Measurements from ENCODE around the gene BRPF3. TPM values are rescaled to one million over a fixed set of nuclear protein-coding genes. Genes with fewer than 3 reads are reported as not detected.

The BRPF3 gene
- total and polyA plus RNA-seq, 10 of the 15 experiments (the other 5 are each of a cell fraction or from before 2014, with no cell fraction given): 2.3 to 16.1 (median 6.7) TPM

DNA sequence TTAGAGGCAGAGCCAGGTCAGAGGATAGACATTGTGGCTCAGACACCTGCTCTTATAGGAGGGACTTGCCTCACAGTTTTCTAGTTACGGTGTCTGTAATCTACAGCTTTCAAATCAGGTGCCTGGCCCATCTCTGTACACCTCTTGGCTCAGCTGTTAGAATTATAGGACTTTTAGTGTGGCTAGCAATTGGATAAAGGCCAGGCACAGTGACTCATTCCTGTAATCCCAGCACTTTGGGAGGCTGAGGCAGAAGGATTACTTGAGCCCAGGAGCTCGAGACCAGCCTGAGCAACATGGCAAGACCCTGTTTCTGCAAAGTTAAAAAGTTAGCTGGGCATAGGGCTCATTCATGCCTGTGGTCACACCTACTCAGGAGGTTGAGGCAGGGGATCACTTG lies 20.0 kb downstream of the BRPF3 start:
- Histone ChIP-seq H4K20me1 (ENCODE audit: control insufficient read depth, insufficient read depth) (no peaks in the 10 kb centered on the region), H3K4me1 (ENCODE audit: control insufficient read depth, insufficient read depth, low read length) (no peaks in the 10 kb centered on the region), H2AFZ (ENCODE audit: control insufficient read depth, low read depth, low read length) (no peak overlapping the region), H3K79me2 (ENCODE audit: control insufficient read depth, insufficient read depth, low read length) (no peaks in the 10 kb centered on the region), H3K9me3 (replicated peaks; ENCODE audit: control insufficient read depth, insufficient read depth, low read length) (no peaks in the 10 kb centered on the region), H3K36me3 (ENCODE audit: control insufficient read depth in 2 of 2, insufficient read depth in 2 of 2, low read length in 1 of 2) (peaks cover 9 to 20% of the 10 kb centered on the region in 2 experiments), H3K4me2 (ENCODE audit: control insufficient read depth, insufficient read depth) (no peak overlapping the region), H3K4me3 (no peak overlapping the region), H3K27ac (ENCODE audit: control insufficient read depth, insufficient read depth) (no peak overlapping the region), H3K9ac (ENCODE audit: control insufficient read depth, insufficient read depth, low read length) (no peak overlapping the region), H3K27me3 (replicated peaks in 1 of 2; ENCODE audit: control insufficient read depth in 2 of 2, insufficient read depth in 2 of 2, low read length in 1 of 2) (no peaks in the 10 kb centered on the region)
- ChIA-PET SMC1A (ENCODE audit: uncharacterized antibody, unreplicated experiment) (no interaction called here), POLR2A (no interaction called here), CTCF (interaction anchor here (1.7 kb wide), 1 partner anchor 95 kb away, joined by 4 read pairs; no protein-coding TSS in a partner anchor), RAD21 (ENCODE audit: unreplicated experiment) (no interaction called here)
- FAIRE-seq: no peak
- no TSS peak for BruUV-seq (replicated peaks)
- 83% methylated on average over 2 of the region's 2 CpGs for WGBS (ENCODE audit: insufficient coverage, insufficient replicate concordance, low lambda C conversion rate, missing lambda C conversion rate)
- intact Hi-C loops (cut with micrococcal nuclease; ENCODE audit: unreplicated experiment): no loop called here
- TF ChIP-seq, protein P1, sequence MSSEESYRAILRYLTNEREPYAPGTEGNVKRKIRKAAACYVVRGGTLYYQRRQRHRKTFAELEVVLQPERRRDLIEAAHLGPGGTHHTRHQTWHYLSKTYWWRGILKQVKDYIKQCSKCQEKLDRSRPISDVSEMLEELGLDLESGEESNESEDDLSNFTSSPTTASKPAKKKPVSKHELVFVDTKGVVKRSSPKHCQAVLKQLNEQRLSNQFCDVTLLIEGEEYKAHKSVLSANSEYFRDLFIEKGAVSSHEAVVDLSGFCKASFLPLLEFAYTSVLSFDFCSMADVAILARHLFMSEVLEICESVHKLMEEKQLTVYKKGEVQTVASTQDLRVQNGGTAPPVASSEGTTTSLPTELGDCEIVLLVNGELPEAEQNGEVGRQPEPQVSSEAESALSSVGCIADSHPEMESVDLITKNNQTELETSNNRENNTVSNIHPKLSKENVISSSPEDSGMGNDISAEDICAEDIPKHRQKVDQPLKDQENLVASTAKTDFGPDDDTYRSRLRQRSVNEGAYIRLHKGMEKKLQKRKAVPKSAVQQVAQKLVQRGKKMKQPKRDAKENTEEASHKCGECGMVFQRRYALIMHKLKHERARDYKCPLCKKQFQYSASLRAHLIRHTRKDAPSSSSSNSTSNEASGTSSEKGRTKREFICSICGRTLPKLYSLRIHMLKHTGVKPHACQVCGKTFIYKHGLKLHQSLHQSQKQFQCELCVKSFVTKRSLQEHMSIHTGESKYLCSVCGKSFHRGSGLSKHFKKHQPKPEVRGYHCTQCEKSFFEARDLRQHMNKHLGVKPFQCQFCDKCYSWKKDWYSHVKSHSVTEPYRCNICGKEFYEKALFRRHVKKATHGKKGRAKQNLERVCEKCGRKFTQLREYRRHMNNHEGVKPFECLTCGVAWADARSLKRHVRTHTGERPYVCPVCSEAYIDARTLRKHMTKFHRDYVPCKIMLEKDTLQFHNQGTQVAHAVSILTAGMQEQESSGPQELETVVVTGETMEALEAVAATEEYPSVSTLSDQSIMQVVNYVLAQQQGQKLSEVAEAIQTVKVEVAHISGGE (CRISPR knock-in tag; IDR thresholded peaks at IDR 0.05): no peak
- TF ChIP-seq CBFB (IDR thresholded peaks at IDR 0.05; ENCODE audit: low read depth) (no peak), SUZ12 (IDR thresholded peaks at IDR 0.05; ENCODE audit: unreplicated experiment) (no peak)
- TF ChIP-seq, protein P2, sequence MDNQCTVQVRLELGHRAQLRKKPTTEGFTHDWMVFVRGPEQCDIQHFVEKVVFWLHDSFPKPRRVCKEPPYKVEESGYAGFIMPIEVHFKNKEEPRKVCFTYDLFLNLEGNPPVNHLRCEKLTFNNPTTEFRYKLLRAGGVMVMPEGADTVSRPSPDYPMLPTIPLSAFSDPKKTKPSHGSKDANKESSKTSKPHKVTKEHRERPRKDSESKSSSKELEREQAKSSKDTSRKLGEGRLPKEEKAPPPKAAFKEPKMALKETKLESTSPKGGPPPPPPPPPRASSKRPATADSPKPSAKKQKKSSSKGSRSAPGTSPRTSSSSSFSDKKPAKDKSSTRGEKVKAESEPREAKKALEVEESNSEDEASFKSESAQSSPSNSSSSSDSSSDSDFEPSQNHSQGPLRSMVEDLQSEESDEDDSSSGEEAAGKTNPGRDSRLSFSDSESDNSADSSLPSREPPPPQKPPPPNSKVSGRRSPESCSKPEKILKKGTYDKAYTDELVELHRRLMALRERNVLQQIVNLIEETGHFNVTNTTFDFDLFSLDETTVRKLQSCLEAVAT (IDR thresholded peaks at IDR 0.05): no peak
- ATAC-seq: no peak
- in situ Hi-C loops (cut with MboI): no loop called here
- no peak for DNase-seq (ENCODE audit: low read depth, low spot score)

Measured in GM12878 (cell line).